GM21737 (cell line): ENCODE measurements around the gene AMBRA1.

Experiments used
- ATAC-seq: cut with Tn5 transposase; IDR thresholded peaks from one replicate; pipeline ENCODE4 v1.9.1; 2021; ENCODE audit warnings: mild to moderate bottlenecking, moderate library complexity; ENCODE audit not compliant: unreplicated experiment

AMBRA1 gene

GRCh38 chr11:46574656-46575055, 19.2 kb downstream of the AMBRA1 start:
- no peak for ATAC-seq

GRCh38 chr11:46570790-46571398, 22.9 kb downstream of the AMBRA1 start:
- ATAC-seq = no peak

- ATAC-seq = no peak
Measured at GRCh38 chr11:46565232-46565840, 28.5 kb downstream of the AMBRA1 start.

GRCh38 chr11:46564459-46564858, 29.4 kb downstream of the AMBRA1 start:
- ATAC-seq = no peak

GRCh38 chr11:46562527-46562926, 31.3 kb downstream of the AMBRA1 start:
- no peak for ATAC-seq

GRCh38 chr11:46560300-46560991, 33.4 kb downstream of the AMBRA1 start:
- peak; percentile 46 for ATAC-seq

GRCh38 chr11:46559815-46560214, 34.0 kb downstream of the AMBRA1 start:
- no peak for ATAC-seq

GRCh38 chr11:46557684-46558151, 36.1 kb downstream of the AMBRA1 start:
- no peak for ATAC-seq

GRCh38 chr11:46555267-46556054, 38.4 kb downstream of the AMBRA1 start:
- no peak for ATAC-seq

GRCh38 chr11:46554213-46555147, 39.3 kb downstream of the AMBRA1 start:
- no peak for ATAC-seq

- ATAC-seq = no peak
Measured at GRCh38 chr11:46553814-46554212, 40.0 kb downstream of the AMBRA1 start.

- no peak for ATAC-seq
Measured at GRCh38 chr11:46551261-46551660, 42.6 kb downstream of the AMBRA1 start.

- ATAC-seq = no peak
Measured at GRCh38 chr11:46547579-46547978, 46.2 kb downstream of the AMBRA1 start.

- ATAC-seq = no peak
Measured at GRCh38 chr11:46543564-46543963, 50.3 kb downstream of the AMBRA1 start.

- no peak for ATAC-seq
Measured at GRCh38 chr11:46541593-46542371, 52.0 kb downstream of the AMBRA1 start.

GRCh38 chr11:46540807-46541206, 53.0 kb downstream of the AMBRA1 start:
- no peak for ATAC-seq

GRCh38 chr11:46537537-46538295, 56.1 kb downstream of the AMBRA1 start:
- ATAC-seq = no peak

- ATAC-seq = no peak
Measured at GRCh38 chr11:46537121-46537520, 56.7 kb downstream of the AMBRA1 start.

- no peak for ATAC-seq
Measured at GRCh38 chr11:46535688-46536087, 58.1 kb downstream of the AMBRA1 start.
